Subcutaneous adipose tissue (tissue), 4 donors: ENCODE results near the gene SUSD4. TPM values are rescaled to one million over a fixed set of nuclear protein-coding genes. Genes with fewer than 3 reads are reported as not detected.

ENCODE experiments used
- total RNA-seq, 4 donors: library from RNA; depleted of rRNA; stranded (reverse); fragments of >200 nt; gene quantifications; one replicate each; pipeline ENCODE4 v1.1.0, GENCODE V29; 2016
- TF ChIP-seq, protein P1 (sequence below): fragments of 450-650 bp; IDR thresholded peaks from one replicate; pipeline ENCODE4 v1.5.1; 2016; ENCODE audit warnings: low read depth, mild to moderate bottlenecking, control low read depth, antibody characterized with exemption, moderate library complexity

The SUSD4 gene
- total RNA-seq, 4 donors from 2014 or later = 0.33 TPM; not detected in 3

DNA sequence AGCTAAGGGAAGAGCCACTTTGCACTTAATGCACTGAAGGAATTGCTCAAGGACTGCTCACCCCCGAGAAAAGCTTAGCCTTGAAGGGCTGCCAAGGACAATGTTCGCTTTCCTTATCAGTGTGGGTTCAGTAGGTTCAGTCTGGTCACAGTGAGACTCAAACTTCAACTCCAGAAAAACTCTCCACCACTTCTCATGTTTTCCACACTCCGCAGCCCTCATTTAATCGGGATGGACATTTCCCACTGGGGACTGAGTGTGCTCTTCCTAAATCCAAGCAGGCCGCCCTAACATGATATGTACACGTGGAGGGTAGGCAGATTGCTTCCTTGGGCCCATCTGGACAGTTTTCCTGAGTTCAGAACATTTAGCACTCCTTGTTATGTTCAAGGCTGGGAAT, 19.5 kb downstream of the SUSD4 start:
- TF ChIP-seq, protein P1, sequence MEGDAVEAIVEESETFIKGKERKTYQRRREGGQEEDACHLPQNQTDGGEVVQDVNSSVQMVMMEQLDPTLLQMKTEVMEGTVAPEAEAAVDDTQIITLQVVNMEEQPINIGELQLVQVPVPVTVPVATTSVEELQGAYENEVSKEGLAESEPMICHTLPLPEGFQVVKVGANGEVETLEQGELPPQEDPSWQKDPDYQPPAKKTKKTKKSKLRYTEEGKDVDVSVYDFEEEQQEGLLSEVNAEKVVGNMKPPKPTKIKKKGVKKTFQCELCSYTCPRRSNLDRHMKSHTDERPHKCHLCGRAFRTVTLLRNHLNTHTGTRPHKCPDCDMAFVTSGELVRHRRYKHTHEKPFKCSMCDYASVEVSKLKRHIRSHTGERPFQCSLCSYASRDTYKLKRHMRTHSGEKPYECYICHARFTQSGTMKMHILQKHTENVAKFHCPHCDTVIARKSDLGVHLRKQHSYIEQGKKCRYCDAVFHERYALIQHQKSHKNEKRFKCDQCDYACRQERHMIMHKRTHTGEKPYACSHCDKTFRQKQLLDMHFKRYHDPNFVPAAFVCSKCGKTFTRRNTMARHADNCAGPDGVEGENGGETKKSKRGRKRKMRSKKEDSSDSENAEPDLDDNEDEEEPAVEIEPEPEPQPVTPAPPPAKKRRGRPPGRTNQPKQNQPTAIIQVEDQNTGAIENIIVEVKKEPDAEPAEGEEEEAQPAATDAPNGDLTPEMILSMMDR = no peak

DNA sequence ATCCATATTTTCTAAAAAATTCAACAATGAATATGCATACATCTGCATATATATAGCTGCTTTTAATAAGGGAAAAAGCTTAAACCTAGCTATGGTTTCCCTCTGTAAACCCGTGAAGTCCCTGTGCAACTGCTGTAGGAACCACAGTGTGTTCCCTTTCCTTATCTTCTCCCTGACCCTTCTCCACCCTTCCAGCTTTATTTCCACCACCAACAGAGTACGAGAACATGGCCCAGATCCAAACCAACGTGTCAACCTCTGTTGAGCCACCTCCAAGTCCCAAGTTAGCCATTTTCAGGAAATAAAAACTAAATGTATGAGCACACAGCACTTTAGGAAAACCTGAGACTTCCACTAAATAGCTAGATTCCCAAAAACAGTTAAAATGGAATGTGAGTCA, 20.3 kb downstream of the SUSD4 start:
- TF ChIP-seq, protein P1 = no peak

DNA sequence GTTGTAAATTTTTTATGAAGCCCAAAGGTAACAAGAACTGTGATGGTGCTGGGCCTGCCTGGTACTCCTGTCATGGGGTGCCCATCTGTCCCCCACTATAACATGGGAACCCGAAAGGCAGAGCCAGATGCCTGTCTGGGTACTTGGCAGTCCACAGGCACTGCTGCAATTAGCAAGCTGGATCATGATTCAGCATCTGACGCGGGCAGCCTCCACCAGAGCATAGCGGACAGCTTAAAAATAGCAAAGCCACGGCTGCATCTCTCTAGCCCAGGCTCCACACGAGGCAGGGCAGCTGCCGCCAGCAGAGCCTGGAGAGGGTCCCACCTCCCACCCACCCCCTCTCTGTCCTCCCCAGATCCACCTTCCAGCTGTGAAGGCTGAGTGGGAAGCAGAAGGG, 22.9 kb downstream of the SUSD4 start:
- TF ChIP-seq, protein P1 = no peak

DNA sequence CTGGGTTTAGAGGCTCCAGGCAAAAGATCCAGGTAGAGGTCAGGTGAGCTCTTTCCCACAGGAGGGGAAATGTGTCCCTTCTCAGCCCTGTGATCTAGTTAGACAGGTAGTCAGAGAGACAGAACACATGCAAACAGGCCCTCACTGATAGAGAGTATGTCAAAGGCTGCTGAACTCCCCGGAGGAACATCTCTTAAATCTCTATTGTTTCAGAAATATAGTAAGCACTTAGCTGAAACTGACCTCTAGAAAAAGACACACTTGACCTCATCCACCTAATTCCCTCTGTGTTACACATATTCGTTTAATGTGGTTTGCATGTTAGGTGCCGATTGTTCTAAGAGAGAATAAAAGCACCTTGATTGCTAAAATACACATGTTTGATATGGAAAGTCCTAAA, 23.3 kb downstream of the SUSD4 start:
- TF ChIP-seq, protein P1 = no peak

DNA sequence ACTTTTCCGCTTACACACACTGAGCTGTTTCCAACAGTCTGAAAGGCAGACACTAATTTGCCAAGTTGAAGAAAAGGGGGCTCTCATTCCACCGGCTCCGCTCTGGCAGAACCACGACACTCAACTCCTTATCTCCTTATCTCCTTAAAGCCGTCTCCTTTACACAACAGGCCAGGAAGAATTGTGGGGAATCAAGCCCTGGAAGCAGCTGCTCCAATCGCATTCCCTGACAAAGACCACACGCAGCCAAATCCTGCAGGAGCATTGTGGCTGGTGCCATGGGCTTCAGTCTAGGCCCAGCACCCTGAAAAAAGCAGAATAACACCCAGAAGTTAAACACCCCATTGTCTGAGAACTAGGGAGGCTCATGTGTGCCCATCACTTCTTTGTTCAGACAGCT, 24.1 kb downstream of the SUSD4 start:
- TF ChIP-seq, protein P1 = no peak

DNA sequence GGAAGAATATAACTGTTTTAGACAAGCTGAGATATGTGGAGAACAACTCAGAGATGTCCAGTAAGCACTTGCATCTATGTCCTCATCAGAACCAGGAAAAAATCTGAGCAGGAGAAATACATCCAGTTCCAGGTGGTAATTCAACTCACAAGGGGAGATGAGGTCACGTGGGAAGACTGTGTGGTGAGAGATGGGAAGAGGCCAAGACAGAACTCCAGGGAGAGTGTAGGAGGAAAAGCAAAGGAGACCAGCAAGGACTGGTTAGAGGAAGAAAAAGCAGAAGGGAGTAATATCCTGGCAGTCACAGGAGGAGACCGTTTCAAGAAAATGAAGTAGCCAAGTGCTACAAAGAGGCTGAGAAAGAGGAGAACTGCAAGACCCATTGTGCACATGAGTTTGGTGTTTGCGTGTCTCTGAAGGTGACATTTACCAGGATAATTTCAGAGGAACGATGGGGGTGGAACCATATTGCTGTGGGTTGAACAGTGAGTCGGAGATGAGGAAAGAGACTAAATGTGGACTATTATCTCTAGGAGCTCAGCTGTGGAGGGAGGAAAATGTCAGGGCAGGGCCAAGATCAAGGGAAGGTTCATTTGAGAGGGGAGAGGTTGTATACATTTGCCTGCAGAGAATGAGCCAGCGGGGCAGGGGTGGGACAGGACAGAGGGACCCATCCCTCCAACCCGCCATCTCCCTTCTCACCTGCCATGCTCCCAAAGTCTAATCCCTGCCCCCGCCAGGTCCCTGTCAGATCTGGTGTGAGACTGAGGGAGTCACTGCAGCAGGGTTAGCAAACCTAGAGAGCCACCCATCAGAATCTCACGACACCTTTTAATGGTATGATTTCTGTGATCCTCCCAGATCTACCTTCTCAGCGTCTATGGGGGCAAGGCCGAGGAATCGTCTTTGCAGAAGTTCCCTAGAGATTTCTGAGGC, 24.9 kb downstream of the SUSD4 start:
- TF ChIP-seq, protein P1 = no peak

DNA sequence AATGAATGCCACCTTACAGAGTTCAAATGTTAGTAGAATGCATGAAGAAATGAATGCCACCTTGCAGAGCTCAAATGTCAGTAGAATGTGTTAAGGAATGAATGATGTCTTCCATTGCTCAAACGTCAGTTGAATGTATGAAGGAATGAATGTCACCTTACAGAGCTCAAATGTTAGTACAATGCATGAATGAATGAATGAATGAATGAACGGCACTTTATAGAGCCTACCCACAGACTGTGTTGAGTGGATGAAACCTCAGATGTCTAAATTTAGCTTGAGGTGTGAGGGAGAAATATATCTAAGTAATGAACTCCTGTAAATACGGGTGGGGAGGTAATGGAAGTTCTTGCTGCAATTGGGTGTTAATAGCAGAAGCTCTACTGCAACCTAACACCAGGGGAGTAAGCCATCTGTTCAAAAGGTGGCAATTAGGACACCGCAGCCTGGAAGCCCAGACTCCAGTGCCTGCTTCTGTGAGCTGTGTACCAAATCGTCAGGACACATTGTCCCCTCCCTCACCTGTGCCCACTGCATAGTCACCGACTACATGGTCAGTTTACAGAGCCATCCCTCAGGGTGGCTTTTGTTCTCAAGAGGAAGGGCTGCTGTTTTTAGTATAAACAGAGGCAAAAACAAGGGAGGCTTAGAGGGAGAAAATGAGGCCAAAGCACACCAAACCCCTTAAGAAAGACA, 26.7 kb downstream of the SUSD4 start:
- TF ChIP-seq, protein P1 = no peak
